ENCODE data around the gene WDPCP.
"Not testable (repeated sequence)": the region's sequence is repeated elsewhere in the genome, so short reads cannot be mapped to it uniquely, and the experiment has no call there.

Gene WDPCP

DNA sequence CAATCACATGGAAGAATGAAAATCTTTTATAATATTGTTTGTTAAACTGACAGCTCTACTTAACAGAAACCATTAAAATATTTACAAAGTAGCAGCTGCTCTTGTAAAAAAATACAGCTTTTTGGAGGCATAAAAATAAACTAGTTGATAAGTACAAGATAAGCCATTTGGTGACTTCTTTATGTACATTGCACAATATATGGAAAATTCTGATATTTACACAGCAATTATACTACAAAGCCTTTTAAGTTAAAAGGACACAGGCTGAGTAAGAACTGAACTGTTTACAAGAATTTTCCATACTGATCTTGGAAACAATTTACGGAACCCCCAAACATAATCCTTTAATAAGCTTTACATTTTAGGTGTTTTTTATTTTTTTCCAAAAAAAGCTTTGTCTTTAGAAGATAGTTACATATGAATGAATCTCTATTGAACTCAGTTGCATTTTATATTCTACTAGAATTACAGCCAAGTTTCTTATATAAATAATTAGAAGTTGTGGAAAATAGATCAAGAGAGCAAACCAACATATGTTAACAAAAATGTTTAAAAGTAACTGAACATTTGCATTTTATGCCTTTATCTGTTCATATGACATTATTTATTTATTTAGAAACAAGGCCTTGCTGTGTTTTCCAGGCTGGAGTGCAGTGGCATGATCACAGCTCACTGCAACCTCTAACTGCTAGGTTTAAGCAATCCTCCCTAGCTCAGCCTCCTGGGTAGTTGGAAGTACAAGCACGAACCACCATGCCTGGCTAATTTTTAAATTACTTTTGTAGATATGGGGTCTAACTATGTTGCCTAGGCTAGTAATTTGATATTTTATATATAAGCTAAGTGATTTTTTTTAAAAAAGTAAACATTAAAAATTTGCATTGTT, 395.1 kb downstream of the WDPCP start:
- DNase-seq, result no peak

DNA sequence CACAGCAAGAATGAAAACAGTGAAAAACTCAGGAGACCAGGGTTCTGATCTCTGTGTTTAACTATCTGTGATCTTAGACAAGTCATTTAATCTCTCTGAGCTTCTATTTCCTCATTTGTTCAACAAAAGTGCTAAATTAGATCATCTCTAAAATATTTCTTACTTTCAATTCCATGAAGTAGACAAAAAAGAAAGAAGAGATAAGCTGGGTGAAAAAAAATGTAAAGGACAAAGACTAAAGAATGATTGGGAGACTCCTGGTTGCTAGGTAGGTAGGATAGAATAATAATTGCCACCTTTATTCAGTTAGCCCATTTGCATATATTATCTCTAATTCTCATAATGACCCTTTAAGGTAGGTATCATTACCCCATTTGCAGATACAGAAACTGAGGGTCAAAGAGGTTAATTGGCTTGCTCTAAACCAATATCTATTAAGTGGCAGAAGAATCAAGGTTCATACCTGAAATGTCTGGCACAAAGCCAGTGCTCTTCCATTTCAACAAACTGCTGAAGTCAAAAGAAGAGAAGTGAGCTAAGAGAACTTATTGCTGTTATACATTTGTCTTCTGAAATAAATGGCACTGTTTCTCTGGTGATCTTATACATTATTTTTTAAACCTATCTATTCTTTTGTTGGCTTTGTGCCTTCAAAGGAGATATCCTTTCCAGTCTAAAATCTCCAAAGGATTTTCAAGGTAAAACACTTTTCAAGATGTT, 395.9 kb downstream of the WDPCP start:
- DNase-seq, result no peak

DNA sequence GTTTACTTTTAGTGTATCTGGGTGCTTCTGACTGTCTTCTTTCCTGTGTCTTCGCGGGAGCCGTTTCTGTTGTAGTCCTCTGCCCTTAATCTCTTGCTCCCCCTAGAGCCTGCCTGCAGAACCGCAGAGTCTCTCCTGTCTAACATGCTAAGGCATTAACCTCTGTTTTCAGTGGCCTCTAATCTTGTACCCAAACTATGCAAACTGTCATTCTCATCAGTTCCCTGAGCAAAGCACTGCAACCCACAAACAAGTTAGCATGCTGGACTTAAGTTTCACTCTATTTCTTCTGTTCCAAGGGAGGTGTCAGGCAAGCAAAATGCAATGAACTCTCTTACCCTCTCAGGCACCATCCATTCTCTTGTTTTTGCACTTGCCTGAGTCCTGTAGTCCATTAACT, 399.3 kb downstream of the WDPCP start:
- DNase-seq, result no peak

DNA sequence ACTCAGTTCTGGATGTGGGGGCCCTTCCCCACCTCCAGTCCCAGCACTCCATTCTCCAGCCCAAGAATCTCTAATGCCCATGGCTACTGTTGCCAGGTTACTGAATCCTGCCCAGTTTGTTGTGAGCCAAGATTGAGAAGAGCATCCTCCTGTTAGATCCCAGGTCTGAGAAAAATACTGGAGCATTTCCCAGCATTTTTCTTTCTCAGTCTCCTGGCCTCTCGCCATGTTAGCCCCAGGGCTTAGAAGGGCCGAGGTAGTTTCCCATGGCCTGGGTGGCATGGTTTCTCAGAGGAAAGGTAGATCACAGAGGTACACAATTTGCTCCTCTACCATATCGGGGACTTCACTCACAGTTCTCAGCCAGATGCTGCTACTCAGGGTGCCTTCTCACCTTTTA, 401.9 kb downstream of the WDPCP start:
- DNase-seq, result no peak

DNA sequence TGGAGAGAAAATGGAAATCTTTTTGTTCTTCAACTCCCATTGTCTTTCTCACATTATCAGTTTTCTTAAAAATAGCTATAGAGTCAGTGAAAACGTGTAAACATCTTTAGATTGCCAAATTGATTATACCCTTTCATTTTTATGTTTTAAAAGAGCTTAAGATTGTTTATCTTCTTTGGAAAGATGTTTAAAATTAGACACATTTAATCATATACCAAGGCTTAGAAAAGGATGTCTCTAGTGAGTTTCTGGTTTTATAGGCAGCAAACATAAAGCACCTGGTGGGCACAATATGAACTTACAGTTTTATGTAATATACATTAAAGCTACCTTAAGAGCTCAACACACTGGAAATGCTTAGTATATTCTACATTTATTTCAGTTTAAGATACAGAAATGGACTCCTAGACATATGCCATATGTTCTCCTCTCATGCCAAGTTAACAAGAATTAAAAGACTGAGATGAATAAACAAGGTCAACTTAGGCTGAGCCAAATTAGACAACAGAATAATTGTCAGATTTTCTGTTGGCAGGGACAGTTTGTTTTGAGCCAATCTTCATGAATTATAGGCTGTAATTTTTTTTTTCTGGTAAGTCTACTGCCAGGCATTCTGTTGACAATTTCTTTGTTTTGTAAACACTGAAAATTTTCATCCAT, 425.0 kb downstream of the WDPCP start:
- DNase-seq, result no peak

DNA sequence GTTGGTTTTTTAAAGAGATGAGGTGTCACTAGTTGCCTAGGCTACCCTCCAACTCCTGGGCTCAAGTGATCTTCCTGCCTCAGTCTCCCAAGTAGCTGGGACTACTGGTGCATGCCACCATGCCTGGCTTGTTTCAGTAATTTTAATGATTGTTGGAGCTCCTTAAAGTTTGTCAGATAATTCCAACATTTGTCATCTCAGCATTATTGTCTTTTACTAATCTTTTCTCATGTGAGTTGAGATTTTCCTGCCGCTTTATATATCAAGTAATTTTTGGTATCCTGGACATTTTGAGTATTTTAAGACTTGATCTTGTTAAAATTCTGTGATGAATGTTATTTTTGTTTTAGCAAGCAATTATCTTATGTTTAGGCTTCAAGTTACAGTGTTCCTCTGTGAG, 429.0 kb downstream of the WDPCP start:
- no peak for DNase-seq

DNA sequence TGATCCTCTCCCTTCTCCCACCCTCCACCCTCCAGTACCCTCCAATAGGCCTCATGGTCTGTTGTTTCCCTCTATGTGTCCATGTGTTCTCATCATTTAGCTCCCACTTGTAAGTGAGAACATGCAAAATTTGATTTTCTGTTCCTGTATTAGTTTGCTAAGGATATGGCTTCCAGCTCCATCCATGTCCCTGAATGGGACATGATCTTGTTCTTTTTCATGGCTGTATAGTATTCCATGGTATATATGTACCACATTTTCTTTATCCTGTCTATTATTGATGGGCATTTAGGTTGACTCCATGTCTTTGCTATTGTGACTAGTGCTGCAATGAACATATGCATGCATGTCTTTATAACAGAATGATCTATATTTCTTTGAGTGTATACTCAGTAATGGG, 451.6 kb downstream of the WDPCP start:
- DNase-seq, result not testable (repeated sequence)

DNA sequence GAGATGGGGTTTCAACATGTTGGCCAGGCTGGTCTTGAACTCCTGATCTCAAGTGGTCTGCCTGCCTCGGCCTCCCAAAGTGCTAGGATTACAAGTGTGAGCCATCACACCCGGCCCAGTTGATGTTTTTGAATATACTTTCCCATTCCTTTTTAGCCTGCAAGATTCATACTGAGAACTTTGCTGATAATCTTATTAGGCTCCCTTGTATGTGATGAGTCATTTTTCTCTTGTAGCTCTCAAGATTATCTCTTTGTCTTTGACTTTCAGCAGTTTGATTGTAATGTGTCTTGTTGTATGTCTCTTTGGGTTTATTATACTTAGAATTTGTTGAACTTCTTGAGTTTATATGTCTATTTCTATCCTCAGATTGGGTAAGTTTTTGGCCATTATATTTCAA, 456.3 kb downstream of the WDPCP start:
- no peak for DNase-seq

DNA sequence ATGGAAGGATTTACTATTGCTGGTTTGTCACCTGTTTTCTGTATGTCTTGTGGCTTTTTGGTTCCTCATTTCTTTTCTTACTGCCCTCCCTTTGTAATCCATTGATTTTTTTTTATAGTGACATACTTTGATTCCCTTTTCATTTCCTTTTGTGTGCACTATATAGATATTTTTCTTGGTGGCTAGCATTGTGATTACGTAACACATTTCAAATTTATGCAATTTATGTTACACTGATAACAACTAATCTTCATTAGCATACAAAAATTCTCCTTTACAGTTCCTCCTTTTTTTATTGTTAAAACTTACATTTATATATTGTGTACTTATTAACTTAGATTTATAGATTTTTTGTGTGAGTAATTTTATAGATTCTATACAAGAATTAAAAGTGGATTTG, 457.1 kb downstream of the WDPCP start:
- DNase-seq, result no peak

DNA sequence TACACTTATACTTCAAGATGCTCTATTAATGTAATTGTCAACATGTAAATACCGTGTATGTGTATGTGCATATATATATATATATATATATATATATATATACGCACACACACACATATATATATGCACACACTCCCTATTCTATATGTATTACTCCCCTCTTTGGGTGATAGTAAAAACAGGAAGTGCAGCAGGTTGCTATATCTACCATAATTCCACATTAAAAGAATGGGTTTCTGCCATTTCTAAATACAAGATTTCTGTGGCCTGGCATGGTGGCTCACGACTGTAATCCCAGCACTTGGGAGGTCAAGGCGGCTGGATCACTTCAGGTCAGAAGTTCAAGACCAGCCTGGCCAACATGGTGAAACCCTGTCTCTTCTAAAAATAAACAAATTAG, 460.7 kb downstream of the WDPCP start:
- no peak for DNase-seq

DNA sequence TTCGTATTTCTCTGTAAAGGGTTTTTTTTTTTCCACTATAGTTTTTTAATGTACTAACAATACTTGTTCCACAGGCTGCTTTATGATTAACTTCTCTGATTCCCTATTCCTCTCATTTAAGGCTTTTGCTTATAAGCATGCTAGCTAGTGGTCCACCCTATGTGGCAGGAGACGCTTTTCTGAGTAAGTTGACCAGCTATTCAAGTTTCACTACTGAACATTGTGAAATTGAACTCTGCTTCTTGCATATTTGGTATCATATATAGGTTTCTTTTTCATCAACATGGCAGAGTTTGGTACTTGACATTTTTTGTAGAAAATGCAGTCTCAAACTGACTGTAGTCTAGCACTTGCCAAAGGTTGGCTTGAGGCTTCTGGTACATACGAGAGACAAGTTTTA, 463.4 kb downstream of the WDPCP start:
- DNase-seq, result no peak

DNA sequence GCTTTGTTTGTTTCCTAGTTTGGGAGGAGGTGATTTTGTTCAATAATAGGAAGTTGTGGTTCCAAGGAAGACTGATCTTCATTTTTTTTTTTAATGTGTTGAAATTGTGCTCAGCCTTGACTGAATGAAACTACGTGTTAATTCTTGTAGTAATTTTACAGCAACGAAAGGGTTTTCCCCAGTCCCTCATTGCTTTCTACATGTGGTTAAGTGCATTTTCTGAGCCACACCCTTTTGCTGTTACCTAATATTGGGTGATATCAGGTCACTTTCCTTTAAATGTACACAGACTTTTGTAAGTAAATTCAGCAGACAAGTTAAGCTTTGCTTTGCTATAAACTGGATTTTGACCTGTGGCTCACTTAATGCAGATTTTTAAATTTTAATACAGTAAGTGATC, 464.1 kb downstream of the WDPCP start:
- DNase-seq, result no peak

DNA sequence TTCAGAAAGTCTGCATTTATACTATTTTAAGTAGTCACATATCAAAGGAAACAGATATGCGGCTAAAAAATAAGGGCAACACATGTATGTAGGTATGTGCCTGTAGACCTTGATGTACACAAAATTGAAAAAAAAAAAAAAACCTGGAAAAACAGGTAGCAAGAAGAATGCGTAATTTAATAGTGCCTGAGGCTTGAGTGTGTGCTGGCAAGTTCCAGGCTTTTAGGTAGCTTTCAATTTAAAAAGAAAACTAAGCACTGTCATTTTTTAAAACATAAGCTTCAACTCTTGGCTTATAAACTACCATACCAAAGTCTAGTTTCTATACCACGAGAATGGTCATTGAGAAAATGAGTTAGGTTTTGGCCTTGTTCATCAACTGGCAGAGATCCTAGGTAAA, 465.4 kb downstream of the WDPCP start:
- DNase-seq, result no peak

DNA sequence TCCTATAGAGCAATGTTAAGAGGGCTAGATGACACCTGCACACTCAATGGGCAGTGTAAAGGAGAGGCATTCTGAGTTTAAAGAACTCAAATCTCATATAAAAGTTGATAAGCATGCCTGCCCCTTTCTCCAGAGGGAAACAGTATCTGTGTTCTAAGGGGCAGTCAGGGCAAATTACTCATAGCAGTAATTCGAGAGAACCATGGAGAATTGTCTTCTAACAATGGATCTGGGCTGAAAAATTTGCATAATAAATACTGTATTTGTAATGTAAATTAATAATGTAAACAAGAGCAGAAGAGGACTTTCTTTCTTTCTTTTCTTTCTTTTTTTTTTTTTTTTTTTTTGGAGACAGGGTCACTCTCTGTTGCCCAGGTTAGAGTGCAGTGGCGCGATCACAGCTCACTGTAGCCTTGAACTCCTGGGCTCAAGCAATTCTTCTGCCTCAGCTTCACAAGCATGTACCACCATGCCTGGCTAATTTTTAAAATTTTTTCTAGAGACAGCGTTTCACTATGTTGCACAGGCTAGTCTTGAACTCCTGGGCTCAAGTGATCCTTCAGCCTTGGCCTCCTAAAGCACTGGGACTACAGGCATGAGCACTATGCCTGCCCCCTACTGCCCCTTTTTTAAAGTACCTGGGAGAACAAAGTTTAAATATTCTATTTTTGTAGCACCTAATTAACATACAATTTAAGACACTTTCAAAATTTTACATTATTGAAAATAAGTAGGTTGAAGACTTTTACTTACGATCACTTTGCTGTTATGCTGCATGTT, 467.0 kb downstream of the WDPCP start:
- DNase-seq, result no peak

DNA sequence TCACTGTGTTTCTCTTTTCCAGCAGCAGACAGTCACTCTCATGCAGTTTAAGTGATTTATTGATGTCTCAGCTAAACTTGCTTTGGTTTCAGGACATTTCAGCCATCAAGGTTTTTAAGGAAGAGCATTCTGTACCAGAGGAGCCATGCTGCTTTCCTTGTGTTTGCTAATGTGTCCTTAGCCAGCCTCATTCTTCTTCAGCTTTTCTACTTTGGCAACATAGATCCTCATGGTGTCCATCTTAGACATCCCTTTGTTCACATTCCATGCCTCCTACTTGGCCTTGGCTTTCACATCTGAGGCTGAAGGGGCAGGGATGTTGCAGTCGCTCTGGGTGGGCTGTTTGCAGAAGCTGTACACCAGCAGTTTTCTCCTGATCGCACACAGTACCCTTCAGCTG, 469.5 kb downstream of the WDPCP start:
- no peak for DNase-seq

DNA sequence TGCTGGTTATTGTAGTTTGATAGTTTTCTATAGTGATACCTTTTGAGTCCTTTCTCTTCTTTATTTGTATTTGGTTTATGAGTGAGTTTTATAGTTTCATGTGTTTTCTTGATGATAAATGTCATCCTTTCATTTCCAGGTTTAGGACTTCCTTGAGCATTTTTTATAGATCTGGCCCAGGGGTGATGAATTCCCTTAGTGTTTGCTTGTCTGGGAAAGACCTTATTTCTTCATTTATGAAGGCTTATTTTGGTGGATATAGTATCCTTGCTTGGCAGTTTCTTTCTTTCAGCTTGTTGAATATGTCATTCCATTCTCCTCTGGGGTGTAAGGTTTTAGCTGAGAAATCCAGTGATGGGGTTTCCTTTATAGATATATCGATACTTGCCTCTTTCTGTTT, 483.8 kb downstream of the WDPCP start:
- no peak for DNase-seq

DNA sequence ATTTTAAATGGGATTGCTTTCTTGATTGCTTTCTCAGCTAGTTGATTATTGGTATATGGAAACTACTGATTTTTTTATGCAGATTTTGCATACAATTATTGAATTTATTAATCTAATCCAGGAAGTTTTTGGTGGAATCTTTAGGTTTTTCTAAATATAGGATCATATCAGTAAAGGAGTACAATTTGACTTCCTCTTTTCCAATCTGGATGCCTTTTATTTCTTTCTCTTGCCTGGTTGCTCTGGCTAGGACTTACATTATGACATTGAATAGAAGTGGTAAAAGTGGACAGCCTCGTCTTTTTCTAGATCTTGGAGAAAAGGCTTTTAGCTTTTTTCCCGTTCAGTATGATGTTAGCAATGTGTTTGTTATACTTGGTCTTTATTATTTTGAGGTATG, 486.3 kb downstream of the WDPCP start:
- DNase-seq, result no peak

DNA sequence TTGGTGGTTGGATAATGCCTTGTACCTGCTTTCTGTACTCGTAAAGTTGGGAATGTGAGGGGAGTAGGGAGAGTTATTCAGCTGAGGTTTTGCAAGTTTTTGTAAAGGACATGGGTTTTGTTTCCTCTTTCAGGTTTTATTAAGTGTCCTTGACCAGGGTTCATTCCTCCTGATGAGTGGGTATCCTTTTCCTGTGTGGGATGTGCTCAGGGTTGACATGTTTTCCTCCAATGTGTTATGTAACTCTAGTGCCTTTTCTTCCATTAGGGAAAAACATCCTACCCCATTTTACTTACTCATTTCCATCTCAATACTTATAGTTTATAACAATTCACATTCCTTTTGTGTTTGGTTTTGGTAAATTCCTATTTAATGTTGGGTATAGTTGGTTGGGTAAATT, 489.2 kb downstream of the WDPCP start:
- no peak for DNase-seq

DNA sequence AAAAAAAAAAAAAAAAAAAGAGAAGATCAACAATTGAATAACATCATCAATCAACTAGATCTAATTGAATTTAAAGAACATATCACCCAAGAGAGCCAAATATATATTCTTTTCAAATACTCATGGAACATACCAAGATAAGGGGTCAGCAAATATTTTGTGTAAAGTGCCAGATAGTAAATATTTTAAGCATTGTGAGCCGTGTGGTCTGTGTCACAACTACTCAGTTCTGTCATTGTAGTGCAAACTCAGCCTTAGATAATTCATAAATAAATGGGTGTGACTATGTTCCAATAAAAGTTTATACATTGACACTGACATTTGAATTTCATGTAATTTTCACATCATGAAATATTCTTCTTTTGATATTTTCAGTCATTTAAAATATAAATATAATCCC, 491.8 kb downstream of the WDPCP start:
- DNase-seq, result no peak

DNA sequence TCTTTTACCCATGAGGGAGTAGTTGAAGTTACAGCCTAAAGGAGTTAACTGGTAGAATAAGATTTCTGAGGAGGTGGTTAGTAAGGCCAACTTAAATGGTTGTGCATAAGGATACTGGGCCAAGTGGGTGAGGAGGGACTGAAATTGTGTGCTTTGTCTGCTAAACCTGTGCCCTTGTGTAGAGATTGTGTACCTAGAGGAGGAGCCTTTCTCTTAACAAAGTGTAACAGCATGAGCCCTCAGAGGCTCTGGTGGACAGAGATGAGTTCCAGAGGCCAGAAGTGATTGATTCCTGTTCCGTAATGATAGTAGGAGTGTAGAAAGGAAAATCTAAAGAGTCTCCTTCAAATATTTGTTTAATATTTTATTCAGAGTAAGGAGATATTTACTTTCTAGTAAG, 494.8 kb downstream of the WDPCP start:
- no peak for DNase-seq

DNA sequence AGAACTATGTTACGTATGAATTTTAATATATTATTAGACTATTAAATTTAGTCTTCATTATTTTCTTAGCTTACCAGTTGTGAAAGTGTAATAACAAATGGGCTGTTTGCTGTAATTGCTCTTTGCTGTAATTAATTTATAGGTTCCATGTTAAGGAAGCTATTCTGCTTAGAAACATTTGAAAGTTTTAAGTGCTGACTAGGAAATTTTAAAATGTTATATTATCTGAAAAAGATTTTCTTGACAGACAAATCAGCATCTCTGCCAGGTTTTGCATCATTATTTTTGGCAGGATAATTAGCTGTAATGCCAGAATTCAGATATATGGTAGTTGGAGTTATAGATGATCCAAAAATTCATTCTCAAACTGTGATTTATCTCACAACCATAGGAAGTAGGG, 495.4 kb downstream of the WDPCP start:
- no peak for DNase-seq

DNA sequence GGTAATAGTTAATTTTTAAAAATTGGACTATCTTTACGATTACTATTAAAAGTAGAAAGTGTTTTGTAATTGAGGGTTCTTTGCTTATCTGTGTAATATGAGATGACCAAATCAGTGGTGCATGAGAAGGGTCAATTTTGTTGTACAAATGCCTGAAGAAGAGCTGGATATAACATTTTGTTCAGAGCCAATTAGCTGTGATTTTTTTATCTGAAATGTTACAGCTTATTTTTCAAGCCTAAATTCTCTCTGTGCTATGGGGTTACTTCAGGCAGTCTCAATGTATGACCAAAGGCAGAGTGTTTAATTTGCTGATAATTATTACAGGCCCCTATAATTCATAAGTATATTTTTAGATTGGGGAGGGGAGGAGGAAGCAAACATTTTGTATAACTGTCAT, 495.9 kb downstream of the WDPCP start:
- DNase-seq, result no peak

DNA sequence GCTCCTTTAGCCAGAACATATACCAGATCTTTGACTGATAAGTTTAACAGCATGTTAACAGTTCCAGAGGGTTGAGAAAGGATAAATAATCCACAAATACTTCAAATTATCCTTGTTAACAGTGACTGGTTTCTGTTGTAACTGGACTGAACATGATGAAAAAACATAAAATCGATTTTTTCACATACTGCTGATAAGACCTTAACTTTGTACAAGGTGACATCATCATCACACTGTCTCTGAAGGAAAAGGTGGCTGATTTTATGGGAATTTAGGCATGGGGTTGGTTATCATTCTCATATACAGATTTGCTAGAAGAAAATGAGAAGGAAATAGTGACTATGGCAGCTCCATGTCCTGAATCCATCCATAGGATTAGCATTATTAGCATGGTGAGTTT, 501.6 kb downstream of the WDPCP start:
- DNase-seq, result no peak
